ENCODE results near the gene CD55. TPM values are rescaled to one million over a fixed set of nuclear protein-coding genes. Genes with fewer than 3 reads are reported as not detected.

CD55 gene
- total RNA-seq, 1 donor from 2014 or later, result 35.4 TPM

GRCh38 chr1:207314816-207315215 is 6.7 kb upstream of the CD55 start:
- Histone ChIP-seq H3K36me3 (ENCODE audit: control insufficient read depth, insufficient read depth, low read length) (no peaks in the 10 kb centered on the region), H3K27me3 (ENCODE audit: control insufficient read depth, insufficient read depth, low read length) (no peaks in the 10 kb centered on the region), H3K4me3 (ENCODE audit: low read depth, low read length) (no peak overlapping the region)
- no peak for DNase-seq (ENCODE audit: low read depth)
- no peak for TF ChIP-seq CTCF (IDR thresholded peaks at IDR 0.05; ENCODE audit: insufficient read depth, low read length, poor library complexity, severe bottlenecking)

GRCh38 chr1:207315435-207315834 is 6.0 kb upstream of the CD55 start:
- DNase-seq (ENCODE audit: low read depth), result no peak
- Histone ChIP-seq H3K4me3 (ENCODE audit: low read depth, low read length) (no peak overlapping the region), H3K36me3 (ENCODE audit: control insufficient read depth, insufficient read depth, low read length) (no peaks in the 10 kb centered on the region), H3K27me3 (ENCODE audit: control insufficient read depth, insufficient read depth, low read length) (no peaks in the 10 kb centered on the region)
- no peak for TF ChIP-seq CTCF (IDR thresholded peaks at IDR 0.05; ENCODE audit: insufficient read depth, low read length, poor library complexity, severe bottlenecking)

GRCh38 chr1:207316141-207316540 is 5.3 kb upstream of the CD55 start:
- no peak overlapping the region for H3K4me3 ChIP-seq (ENCODE audit: low read depth, low read length)
- no peaks in the 10 kb centered on the region for H3K27me3 ChIP-seq (ENCODE audit: control insufficient read depth, insufficient read depth, low read length)
- H3K36me3 ChIP-seq (ENCODE audit: control insufficient read depth, insufficient read depth, low read length), result no peaks in the 10 kb centered on the region
- no peak for DNase-seq (ENCODE audit: low read depth)
- no peak for TF ChIP-seq CTCF (IDR thresholded peaks at IDR 0.05; ENCODE audit: insufficient read depth, low read length, poor library complexity, severe bottlenecking)

- Histone ChIP-seq H3K27me3 (ENCODE audit: control insufficient read depth, insufficient read depth, low read length) (no peaks in the 10 kb centered on the region), H3K4me3 (ENCODE audit: low read depth, low read length) (no peak overlapping the region), H3K36me3 (ENCODE audit: control insufficient read depth, insufficient read depth, low read length) (no peaks in the 10 kb centered on the region)
- no peak for TF ChIP-seq CTCF (IDR thresholded peaks at IDR 0.05; ENCODE audit: insufficient read depth, low read length, poor library complexity, severe bottlenecking)
- no peak for DNase-seq (ENCODE audit: low read depth)
These were observed 4.7 kb upstream of the CD55 start for GRCh38 chr1:207316622-207317391.

GRCh38 chr1:207317561-207317960 is 3.9 kb upstream of the CD55 start:
- Histone ChIP-seq H3K4me3 (ENCODE audit: low read depth, low read length) (no peak overlapping the region), H3K36me3 (ENCODE audit: control insufficient read depth, insufficient read depth, low read length) (no peaks in the 10 kb centered on the region)
- TF ChIP-seq CTCF (IDR thresholded peaks at IDR 0.05; ENCODE audit: insufficient read depth, low read length, poor library complexity, severe bottlenecking), result no peak

More at GRCh38 chr1:207317561-207317960, 3.9 kb upstream of the CD55 start:
- no peaks in the 10 kb centered on the region for H3K27me3 ChIP-seq (ENCODE audit: control insufficient read depth, insufficient read depth, low read length)
- DNase-seq (ENCODE audit: low read depth), result no peak
